Trophoblast cell (in vitro differentiated cells and primary cell): ENCODE measurements around the gene RAB8A.
"Not testable (repeated sequence)": the region's sequence is repeated elsewhere in the genome, so short reads cannot be mapped to it uniquely, and the experiment has no call there.

Source experiments
- DNase-seq, 2 donors: peaks; one replicate each; pipeline ENCODE4 v3.0.0-alpha.2; 2016
- H2AFZ ChIP-seq: 2 replicates; pipeline ENCODE4 v1.6.1; 2013; ENCODE audit warnings: low read length, moderate library complexity, mild to moderate bottlenecking; ENCODE audit not compliant: insufficient read depth, poor library complexity
- H2AK5ac ChIP-seq: 2 replicates; pipeline ENCODE4 v1.6.1; 2013; ENCODE audit warnings: mild to moderate bottlenecking, low read length
- H2BK120ac ChIP-seq: 2 replicates; pipeline ENCODE4 v1.6.1; 2013; ENCODE audit warnings: low read length, mild to moderate bottlenecking, moderate library complexity; ENCODE audit not compliant: insufficient read depth, poor library complexity
- H2BK12ac ChIP-seq: 2 replicates; pipeline ENCODE4 v1.6.1; 2013; ENCODE audit warnings: mild to moderate bottlenecking, low read length, moderate library complexity
- H2BK5ac ChIP-seq: 2 replicates; pipeline ENCODE4 v1.6.1; 2013; ENCODE audit warnings: low read length, low read depth, moderate library complexity, mild to moderate bottlenecking; ENCODE audit not compliant: poor library complexity
- H3K14ac ChIP-seq: 2 replicates; pipeline ENCODE4 v1.6.1; 2013; ENCODE audit warnings: mild to moderate bottlenecking, low read length
- H3K18ac ChIP-seq: 2 replicates; pipeline ENCODE4 v1.6.1; 2013; ENCODE audit warnings: mild to moderate bottlenecking, low read length
- H3K23ac ChIP-seq: 2 replicates; pipeline ENCODE4 v1.6.1; 2013; ENCODE audit warnings: low read length
- H3K27ac ChIP-seq: 2 replicates; pipeline ENCODE4 v1.5.1; 2013; ENCODE audit warnings: low read depth, mild to moderate bottlenecking, inconsistent platforms, low read length, moderate library complexity
- H3K27me3 ChIP-seq: 2 replicates; pipeline ENCODE4 v1.6.1; 2013; ENCODE audit warnings: inconsistent platforms, mild to moderate bottlenecking, low read length, moderate library complexity; ENCODE audit not compliant: insufficient read depth
- H3K36me3 ChIP-seq, 2 experiments: 1 replicate in 1 of 2; 2 replicates in 1 of 2; pipeline ENCODE4 v1.6.1; 2013; ENCODE audit warnings: low read length in 2 of 2, mild to moderate bottlenecking in 2 of 2, moderate library complexity in 1 of 2; ENCODE audit not compliant: insufficient read depth in 2 of 2, control insufficient read depth in 1 of 2
- H3K4ac ChIP-seq: 2 replicates; pipeline ENCODE4 v1.6.1; 2013; ENCODE audit warnings: low read depth, mild to moderate bottlenecking, low read length, moderate library complexity
- H3K4me1 ChIP-seq, 2 experiments: 1 replicate in 1 of 2; 2 replicates in 1 of 2; pipeline ENCODE4 v1.6.1; 2013; ENCODE audit warnings: low read length in 2 of 2, mild to moderate bottlenecking in 2 of 2, moderate library complexity in 1 of 2; ENCODE audit not compliant: insufficient read depth in 2 of 2, control insufficient read depth in 1 of 2
- H3K4me2 ChIP-seq: 2 replicates; pipeline ENCODE4 v1.6.1; 2013; ENCODE audit warnings: inconsistent platforms, mild to moderate bottlenecking, low read length, moderate library complexity
- H3K4me3 ChIP-seq: 2 replicates; pipeline ENCODE4 v1.5.1; 2013; ENCODE audit warnings: mild to moderate bottlenecking, low read depth, low read length, inconsistent platforms
- H3K79me1 ChIP-seq: one replicate; pipeline ENCODE4 v1.6.1; 2013; ENCODE audit warnings: low read length
- H3K79me2 ChIP-seq: 2 replicates; pipeline ENCODE4 v1.6.1; 2013; ENCODE audit warnings: low read length, mild to moderate bottlenecking; ENCODE audit not compliant: control insufficient read depth, insufficient read depth, poor library complexity
- H3K9ac ChIP-seq: 2 replicates; pipeline ENCODE4 v1.6.1; 2013; ENCODE audit warnings: mild to moderate bottlenecking, low read length
- H3K9me3 ChIP-seq: 2 replicates; pipeline ENCODE4 v1.6.1; 2013; ENCODE audit warnings: low read depth, mild to moderate bottlenecking, control low read depth, inconsistent platforms, low read length; ENCODE audit not compliant: insufficient read depth
- H4K12ac ChIP-seq: 2 replicates; pipeline ENCODE4 v1.6.1; 2013; ENCODE audit warnings: low read depth, mild to moderate bottlenecking, low read length, moderate library complexity
- H4K8ac ChIP-seq: 2 replicates; pipeline ENCODE4 v1.6.1; 2013; ENCODE audit warnings: low read depth, mild to moderate bottlenecking, low read length, moderate library complexity
- H4K91ac ChIP-seq: one replicate; pipeline ENCODE4 v1.6.1; 2013; ENCODE audit warnings: low read depth, mild to moderate bottlenecking, low read length, moderate library complexity
- WGBS: extraction: QIAGEN DNeasy Blood & Tissue Kit; methylation state at CpG from one replicate; pipeline ENCODE4 v1.1.7; 2013; ENCODE audit warnings: missing lambda C conversion rate; ENCODE audit not compliant: insufficient read length, insufficient coverage; ENCODE audit errors: extremely low coverage; 5-methylcytosine and 5-hydroxymethylcytosine counted together

Gene RAB8A

DNA sequence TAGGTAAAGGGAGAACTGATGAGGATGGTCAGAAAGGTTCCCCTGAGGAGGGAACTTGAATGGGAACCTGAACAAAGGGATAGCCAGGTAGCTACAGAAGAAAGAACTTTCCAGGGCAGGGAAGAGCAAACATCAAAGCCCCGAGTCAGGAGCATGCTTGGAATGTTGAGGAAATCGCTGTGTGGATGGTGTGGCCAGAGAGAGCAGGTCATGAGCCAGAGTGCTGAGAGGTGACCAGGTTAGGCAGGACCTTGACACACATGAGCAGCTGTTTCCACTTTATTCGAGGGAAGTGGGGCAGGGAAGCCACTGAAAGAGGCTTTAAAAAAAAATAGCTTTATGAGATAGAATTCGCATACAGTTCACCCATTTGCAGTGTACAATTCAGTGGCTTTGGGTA, 4.4 kb downstream of the RAB8A start:
- no peak overlapping the region for H2BK5ac ChIP-seq
- H3K79me1 ChIP-seq: peaks cover 4% of the 10 kb centered on the region
- WGBS: no CpG with 5 or more reads among the region's 4 CpGs
- H3K36me3 ChIP-seq: peaks cover 30 to 38% of the 10 kb centered on the region in 2 experiments
- H3K4me2 ChIP-seq: peak overlapping the region; percentile 20
- no peak overlapping the region for H2BK12ac ChIP-seq
- no peak overlapping the region for H4K91ac ChIP-seq
- no peak overlapping the region for H4K12ac ChIP-seq
- H4K8ac ChIP-seq: no peak overlapping the region
- no peak overlapping the region for H2BK120ac ChIP-seq
- H3K79me2 ChIP-seq: peaks cover 13% of the 10 kb centered on the region
- peaks cover 22 to 27% of the 10 kb centered on the region in 2 experiments for H3K4me1 ChIP-seq
- no peak overlapping the region for H3K4me3 ChIP-seq
- H3K23ac ChIP-seq: no peak overlapping the region
- no peak overlapping the region for H3K14ac ChIP-seq
- H3K4ac ChIP-seq: no peak overlapping the region
- H3K9me3 ChIP-seq: no peaks in the 10 kb centered on the region
- no peak overlapping the region for H2AK5ac ChIP-seq
- no peak overlapping the region for H3K9ac ChIP-seq
- no peak overlapping the region for H3K18ac ChIP-seq
- H3K27me3 ChIP-seq: no peaks in the 10 kb centered on the region
- no peak overlapping the region for H2AFZ ChIP-seq
- peak in 1 of 2 donors; percentile 25 for DNase-seq
- peak overlapping the region; percentile 18 for H3K27ac ChIP-seq

DNA sequence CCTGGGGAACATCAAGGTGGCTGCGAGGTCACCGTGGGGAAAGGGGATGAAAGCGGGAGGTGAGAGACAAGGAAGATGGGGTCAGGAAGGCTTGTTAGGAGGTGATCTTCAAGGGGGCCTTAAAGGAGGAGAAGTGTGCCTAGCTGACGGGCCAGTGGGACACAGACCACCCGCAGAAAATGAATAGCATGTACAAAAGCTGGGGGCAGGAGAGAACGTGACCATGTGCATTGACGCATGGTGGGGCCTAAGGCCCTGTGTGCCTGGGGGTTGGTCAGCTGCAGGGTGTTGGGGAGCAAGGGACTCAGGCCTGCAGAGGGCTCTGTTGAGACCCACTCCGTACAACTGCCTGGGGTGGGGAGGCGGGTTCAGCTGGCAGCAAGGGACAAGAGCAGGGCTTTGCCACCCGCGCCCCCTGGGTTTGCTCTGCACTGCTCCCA, 5.9 kb downstream of the RAB8A start:
- no peak overlapping the region for H3K23ac ChIP-seq
- no peak overlapping the region for H3K14ac ChIP-seq
- no peaks in the 10 kb centered on the region for H3K9me3 ChIP-seq
- H3K9ac ChIP-seq: no peak overlapping the region
- no peak overlapping the region for H3K27ac ChIP-seq
- H4K91ac ChIP-seq: no peak overlapping the region
- H2BK120ac ChIP-seq: no peak overlapping the region
- no peak overlapping the region for H3K4me2 ChIP-seq
- no peak overlapping the region for H4K8ac ChIP-seq
- no peak overlapping the region for H2AK5ac ChIP-seq
- no peak overlapping the region for H4K12ac ChIP-seq
- H2AFZ ChIP-seq: no peak overlapping the region
- H3K36me3 ChIP-seq: peaks cover 45 to 53% of the 10 kb centered on the region in 2 experiments
- peaks cover 16 to 22% of the 10 kb centered on the region in 2 experiments for H3K4me1 ChIP-seq
- WGBS: no CpG with 5 or more reads among the region's 11 CpGs
- no peak overlapping the region for H3K18ac ChIP-seq
- peaks cover 5% of the 10 kb centered on the region for H3K79me2 ChIP-seq
- DNase-seq: no peak
- no peaks in the 10 kb centered on the region for H3K79me1 ChIP-seq
- no peak overlapping the region for H3K4me3 ChIP-seq
- no peak overlapping the region for H2BK12ac ChIP-seq
- no peak overlapping the region for H2BK5ac ChIP-seq
- H3K27me3 ChIP-seq: no peaks in the 10 kb centered on the region
- no peak overlapping the region for H3K4ac ChIP-seq

DNA sequence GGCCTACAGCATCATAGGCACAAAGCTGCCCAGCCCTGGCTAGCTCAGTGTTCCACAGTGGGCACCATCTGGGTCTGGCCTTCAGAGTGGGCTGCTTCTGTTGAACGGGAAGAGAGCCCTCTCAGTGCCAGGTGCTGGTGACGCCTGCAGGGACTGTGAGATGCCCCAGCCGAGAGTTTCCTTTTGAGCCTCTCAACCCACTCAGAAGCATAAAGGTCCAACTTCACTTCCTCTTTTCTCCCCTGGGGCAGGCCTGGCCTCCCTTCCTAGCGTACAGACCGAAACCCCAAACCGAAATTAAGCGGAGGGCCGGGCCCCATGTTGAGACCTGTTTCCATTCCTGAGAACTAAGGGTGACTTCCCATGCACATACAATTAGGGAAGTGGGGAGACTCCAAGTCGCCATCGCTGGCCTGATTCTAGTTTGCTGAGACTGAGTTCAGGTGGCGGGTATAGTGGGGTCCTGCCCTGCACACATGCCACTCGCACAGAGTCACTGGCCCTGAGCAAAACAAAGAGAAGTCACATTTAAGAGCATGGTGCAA, 6.9 kb downstream of the RAB8A start:
- Histone ChIP-seq H3K79me2 (peaks cover 2% of the 10 kb centered on the region), H2BK5ac (no peak overlapping the region), H4K12ac (no peak overlapping the region), H3K4me3 (no peak overlapping the region), H3K36me3 (peaks cover 54 to 59% of the 10 kb centered on the region in 2 experiments), H3K9ac (no peak overlapping the region), H2AFZ (no peak overlapping the region), H2BK12ac (no peak overlapping the region), H3K23ac (no peak overlapping the region), H3K9me3 (no peaks in the 10 kb centered on the region), H3K27ac (no peak overlapping the region), H4K8ac (no peak overlapping the region), H3K27me3 (no peaks in the 10 kb centered on the region), H2BK120ac (no peak overlapping the region), H3K4me1 (peaks cover 12 to 18% of the 10 kb centered on the region in 2 experiments), H3K4me2 (no peak overlapping the region), H3K4ac (no peak overlapping the region), H2AK5ac (no peak overlapping the region), H4K91ac (no peak overlapping the region), H3K18ac (no peak overlapping the region), H3K79me1 (no peaks in the 10 kb centered on the region), H3K14ac (no peak overlapping the region)
- peak; percentile 19 to 32 for DNase-seq
- no CpG with 5 or more reads among the region's 12 CpGs for WGBS

DNA sequence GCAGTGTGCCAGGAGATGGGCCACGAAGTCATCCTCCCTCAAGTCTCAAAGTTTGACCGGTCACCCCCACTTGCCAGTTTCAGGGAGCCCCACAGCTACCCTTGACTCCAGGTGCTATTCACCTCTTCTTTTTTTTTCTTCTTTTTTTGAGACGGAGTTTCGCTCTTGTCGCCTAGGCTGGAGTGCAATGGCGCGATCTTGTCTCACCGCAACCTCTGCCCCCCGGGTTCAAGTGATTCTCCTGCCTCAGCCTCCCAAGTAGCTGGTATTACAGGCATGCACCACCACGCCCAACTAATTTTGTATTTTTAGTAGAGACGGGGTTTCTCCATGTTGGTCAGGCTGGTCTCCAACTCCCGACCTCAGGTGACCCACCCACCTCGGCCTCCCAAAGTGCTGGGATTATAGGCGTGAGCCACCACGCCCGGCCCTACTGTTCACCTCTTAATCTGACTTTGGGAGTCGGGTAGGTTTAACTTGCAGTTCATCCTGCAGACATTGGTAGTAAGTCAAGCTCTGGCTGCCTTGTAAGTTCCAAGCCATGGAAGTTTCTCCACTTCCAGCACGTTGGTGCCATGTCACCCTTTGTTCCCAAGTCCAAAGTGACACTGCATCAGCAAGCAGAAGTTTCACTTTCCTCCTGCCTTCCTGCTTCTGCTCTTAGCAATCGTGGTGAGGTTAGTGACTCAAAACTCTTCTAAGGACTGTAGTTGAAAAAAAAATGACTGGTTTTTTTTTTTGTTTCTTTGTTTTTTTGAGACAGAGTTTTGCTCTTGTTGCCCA, 7.6 kb downstream of the RAB8A start:
- not testable (repeated sequence) for H3K4me3 ChIP-seq, H2BK12ac ChIP-seq, H4K8ac ChIP-seq, H2AK5ac ChIP-seq, H3K23ac ChIP-seq, H4K12ac ChIP-seq, H3K79me2 ChIP-seq, H3K27me3 ChIP-seq, H3K9me3 ChIP-seq, H2BK120ac ChIP-seq, H3K18ac ChIP-seq, H3K79me1 ChIP-seq, H3K14ac ChIP-seq, H2AFZ ChIP-seq, H4K91ac ChIP-seq, H2BK5ac ChIP-seq, H3K27ac ChIP-seq, H3K4ac ChIP-seq, H3K4me2 ChIP-seq, H3K9ac ChIP-seq
- peak in 1 of 2 donors; percentile 22 for DNase-seq
- H3K36me3 ChIP-seq: peaks cover 61 to 66% of the 10 kb centered on the region in 2 experiments
- peaks cover 12 to 18% of the 10 kb centered on the region in 2 experiments for H3K4me1 ChIP-seq
- no CpG with 5 or more reads among the region's 19 CpGs for WGBS
